GM21786 (cell line): ENCODE results near the gene AHNAK2.
"Not testable (repeated sequence)": the region's sequence is repeated elsewhere in the genome, so short reads cannot be mapped to it uniquely, and the experiment has no call there.

Experiments
- ATAC-seq: cut with Tn5 transposase; IDR thresholded peaks from one replicate; pipeline ENCODE4 v1.9.1; 2021; ENCODE audit not compliant: unreplicated experiment

AHNAK2 gene

DNA sequence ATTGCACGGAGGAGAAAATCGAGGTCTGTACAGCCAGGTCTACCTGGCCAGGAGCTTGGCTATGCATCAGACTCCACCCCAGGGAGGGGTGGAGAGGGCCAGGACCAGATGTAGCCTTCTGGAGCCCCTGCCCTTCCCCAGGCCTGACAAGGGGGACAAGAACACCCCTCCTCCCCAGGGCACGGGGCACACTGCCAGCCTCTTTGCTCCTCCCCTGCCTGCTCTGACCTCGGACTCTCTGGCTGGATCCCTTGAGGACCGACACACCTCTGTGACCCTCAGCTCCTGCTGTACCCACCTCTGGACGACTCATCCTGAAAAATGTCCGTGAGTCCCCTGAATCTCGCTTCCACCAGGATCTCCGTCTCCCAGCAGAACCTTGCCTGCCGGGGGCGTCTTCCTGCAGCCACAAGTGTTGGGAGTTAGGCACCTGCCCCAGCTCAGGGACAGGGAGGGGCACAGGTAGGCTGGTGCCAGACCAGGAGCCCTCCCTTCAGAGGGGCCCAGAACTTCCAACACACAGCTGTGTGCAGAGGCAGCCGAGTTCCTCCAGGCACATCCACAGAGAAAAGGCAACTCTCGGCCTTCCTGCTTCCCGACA, 21.8 kb downstream of the AHNAK2 start:
- no peak for ATAC-seq

DNA sequence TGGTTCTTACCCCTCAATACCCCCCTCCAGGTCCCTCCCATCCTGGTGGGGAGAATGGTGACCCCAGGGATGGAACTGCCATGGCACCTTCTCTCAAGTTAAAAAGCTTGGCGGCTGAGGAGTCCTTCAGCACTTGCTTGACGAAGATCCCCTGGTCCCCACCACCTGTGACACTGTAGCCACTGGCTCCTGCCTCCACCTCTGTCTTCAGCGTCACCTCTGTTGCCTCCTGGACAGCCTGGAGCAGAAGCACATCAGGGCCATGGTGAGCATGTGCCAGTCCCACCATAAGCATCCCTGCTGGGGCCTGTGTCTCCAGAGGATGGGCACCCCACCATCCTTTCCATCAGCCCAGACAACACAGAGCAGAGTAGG, 22.8 kb downstream of the AHNAK2 start:
- ATAC-seq = no peak

DNA sequence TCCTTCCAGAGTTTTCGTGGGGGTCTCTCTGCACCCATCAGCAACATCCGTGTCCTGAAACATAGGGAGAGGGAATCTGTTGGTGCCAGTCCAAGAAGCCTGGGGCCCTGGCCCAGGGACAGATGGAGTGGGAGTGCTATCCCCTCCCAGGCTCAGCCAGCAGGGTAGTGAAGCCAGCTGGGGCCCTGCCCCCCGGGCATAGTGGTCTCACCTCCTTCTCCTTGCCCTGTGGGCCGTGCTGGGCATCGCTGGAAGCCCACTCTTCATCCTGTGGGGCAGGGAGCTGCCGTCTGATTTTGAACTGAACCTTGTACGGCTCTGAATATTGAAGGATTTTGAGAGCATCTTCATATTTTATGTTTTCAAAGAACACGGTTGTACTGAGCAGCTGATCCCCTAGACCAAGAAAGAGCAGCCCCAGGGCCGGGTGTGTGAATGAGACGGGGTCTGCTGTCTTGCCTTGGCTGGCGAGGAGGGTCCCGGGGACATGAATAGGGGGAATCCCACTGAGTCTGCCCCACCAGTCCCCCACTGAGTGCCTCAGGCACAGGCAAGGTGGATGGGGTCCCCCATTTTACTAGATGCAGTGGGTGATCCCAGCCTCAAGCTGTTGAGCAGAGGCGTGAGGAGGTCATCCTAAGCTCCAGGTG, 23.3 kb downstream of the AHNAK2 start:
- ATAC-seq = no peak

DNA sequence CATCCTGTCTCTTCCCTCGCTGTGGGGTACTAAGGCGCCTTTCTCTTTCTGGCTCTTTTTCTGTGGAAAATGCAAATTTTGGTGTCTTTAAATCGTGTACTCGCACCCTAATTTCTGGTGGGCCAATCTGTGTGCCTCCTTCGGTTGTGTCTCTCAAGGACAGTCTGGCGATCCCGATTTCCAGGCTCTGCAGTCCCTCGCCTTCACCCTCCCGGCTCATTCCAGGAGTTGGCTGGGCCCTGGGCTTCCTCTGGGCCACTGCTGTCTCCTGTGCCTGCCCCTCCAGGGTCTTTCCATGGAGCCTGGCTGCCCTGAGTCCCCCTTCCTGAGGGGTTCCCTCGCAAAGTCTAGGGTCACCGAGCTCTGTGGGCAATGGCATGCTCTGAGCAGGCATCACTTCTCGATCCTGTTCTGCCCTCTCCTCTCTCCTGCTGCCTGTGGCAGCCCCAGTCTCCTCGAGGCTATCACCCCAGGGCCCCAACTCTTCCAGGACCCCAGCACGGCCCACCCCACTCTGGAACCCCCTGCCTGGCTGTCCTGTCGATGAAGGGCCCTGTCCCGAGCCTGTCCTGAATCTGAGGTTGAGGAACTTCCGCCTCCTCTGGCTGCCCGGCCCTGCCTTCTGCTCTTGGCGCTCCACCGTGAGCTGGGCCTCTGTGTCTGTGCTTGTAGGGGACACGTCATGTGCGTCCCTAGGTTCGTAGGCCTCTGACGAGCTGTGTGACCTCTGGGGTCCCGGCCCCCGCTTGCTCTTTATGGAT, 24.1 kb downstream of the AHNAK2 start:
- ATAC-seq = no peak

DNA sequence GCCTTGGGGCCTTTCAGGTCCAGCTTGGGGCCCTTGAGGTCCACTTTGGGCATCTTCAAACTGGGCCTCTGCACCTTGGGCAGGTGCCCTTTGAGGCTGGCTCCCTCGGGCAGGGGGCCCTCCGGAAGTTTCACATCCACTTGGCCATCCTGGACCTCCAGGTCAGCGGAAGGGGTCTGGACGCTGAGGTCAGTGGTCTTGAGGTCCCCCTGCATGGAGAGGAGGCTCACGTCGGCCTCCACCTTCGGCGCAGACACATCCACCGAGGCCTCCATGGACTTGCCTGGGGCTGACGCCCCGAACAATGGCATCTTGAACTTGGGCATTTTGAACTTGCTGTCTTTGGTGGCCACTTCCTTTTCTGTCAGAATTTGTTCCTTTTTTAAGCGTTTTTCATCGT, 25.1 kb downstream of the AHNAK2 start:
- ATAC-seq = no peak

DNA sequence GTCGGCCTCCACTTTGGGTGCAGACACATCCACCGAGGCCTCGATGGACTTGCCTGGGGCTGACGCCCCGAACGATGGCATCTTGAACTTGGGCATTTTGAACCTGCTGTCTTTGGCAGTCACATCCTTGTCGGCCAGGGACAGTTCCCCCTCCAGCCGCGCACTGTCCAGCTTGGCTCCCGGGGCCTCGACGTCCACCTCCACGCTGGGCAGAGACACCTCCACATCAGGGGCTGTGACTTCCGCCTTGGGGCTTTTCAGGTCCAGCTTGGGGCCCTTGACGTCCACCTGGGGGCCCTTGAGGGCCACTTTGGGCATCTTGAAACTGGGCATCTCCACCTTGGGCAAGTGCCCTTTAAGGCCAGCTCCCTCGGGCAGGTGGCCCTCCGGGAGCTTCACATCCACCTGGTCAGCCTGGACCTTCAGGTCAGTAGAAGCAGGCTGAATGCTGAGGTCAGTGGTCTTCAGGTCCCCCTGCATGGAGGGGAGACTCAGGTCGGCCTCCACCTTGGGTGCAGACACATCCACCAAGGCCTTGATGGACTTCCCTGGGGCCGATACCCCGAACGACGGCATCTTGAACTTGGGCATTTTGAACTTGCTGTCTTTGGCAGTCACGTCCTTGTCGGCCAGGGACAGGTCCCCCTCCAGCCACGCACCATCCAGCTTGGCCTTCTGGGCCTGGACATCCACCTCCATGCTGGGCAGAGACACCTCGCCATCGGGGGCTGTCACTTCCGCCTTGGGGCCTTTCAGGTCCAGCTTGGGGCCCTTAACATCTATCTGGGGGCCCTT, 26.1 kb downstream of the AHNAK2 start:
- ATAC-seq = not testable (repeated sequence)

DNA sequence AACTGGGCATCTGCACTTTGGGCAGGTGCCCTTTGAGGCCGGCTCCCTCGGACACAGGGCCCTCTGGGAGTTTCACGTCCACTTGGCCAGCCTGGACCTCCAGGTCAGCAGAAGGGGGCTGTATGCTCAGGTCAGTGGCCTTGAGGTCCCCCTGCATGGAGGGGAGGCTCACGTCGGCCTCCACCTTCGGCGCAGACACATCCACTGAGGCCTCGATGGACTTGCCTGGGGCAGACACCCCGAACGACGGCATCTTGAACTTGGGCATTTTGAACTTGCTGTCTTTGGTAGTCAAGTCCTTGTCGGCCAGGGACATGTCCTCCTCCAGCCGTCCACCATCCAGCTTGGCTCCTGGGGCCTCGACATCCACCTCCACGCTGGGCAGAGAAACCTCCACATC, 27.5 kb downstream of the AHNAK2 start:
- not testable (repeated sequence) for ATAC-seq

DNA sequence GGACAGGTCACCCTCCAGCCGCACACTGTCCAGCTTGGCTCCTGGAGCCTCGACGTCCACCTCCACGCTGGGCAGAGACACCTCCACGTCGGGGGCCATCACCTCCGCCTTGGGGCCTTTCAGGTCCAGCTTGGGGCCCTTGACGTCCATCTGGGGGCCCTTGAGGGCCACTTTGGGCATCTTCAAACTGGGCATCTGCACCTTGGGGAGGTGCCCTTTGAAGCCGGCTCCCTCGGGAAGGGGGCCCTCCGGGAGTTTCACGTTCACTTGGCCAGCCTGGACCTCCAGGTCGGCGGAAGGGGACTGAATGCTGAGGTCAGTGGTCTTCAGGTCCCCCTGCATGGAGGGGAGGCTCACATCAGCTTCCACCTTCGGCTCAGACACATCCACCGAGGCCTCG, 28.2 kb downstream of the AHNAK2 start:
- no peak for ATAC-seq

DNA sequence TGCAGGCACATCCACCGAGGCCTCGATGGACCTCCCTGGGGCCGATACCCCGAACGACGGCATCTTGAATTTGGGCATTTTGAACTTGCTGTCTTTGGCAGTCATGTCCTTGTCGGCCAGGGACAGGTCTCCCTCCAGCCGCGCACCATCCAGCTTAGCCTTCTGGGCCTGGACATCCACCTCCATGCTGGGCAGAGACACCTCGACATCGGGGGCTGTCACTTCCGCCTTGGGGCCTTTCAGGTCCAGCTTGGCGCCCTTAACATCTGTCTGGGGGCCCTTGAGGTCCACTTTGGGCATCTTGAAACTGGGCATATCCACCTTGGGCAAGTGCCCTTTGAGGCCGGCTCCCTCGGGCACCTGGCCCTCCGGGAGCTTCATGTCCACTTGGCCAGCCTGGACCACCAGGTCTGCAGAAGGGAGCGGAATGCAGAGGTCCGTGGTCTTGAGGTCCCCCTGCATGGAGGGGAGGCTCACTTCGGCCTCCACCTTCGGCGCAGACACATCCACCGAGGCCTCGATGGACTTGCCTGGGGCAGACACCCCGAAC, 28.7 kb downstream of the AHNAK2 start:
- not testable (repeated sequence) for ATAC-seq

DNA sequence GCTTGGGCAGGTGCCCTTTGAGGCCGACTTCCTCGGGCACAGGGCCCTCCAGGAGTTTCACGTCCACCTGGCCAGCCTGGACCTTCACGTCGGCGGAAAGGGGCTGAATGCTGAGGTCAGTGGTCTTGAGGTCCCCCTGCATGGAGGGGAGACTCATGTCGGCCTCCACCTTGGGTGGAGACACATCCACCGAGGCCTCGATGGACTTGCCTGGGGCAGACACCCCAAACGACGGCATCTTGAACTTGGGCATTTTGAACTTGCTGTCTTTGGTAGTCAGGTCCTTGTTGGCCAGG, 29.5 kb downstream of the AHNAK2 start:
- ATAC-seq = no peak

DNA sequence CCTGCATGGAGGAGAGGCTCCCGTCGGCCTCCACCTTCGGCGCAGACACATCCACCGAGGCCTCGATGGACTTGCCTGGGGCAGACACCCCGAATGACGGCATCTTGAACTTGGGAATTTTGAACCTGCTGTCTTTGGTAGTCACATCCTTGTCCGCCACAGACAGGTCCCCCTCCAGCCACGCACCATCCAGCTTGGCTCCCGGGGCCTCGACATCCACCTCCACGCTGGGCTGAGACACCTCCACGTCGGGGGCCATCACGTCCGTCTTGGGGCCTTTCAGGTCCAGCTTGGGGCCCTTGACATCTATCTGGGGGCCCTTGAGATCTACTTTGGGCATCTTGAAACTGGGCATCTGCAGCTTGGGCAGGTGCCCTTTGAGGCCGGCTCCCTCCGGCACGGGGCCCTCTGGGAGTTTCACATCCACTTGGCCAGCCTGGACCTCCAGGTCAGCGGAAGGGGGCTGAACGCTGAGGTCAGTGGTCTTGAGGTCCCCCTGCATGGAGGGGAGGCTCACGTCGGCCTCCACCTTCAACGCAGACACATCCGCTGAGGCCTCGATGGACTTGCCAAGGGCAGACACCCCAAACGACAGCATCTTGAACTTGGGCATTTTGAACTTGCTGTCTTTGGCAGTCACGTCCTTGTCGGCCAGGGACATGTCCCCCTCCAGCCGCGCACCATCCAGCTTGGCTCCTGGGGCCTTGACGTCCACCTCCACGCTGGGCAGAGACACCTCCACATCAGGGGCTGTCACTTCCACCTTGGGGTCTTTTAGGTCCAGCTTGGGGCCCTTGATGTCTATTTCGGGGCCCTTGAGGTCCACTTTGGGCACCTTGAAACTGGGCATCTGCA, 30.1 kb downstream of the AHNAK2 start:
- ATAC-seq = not testable (repeated sequence)

DNA sequence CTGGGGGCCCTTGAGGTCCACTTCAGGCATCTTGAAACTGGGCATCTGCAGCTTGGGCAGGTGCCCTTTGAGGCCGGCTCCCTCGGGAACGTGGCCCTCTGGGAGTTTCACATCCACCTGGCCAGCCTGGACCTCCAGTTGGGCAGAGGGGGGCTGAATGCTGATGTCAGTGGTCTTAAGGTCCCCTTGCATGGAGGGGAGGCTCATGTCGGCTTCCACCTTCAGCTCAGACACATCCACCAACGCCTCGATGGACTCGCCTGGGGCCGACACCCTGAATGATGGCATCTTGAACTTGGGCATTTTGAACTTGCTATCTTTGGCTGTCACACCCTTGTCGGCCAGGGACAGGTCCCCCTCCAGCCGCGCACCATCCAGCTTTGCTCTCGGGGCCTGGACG, 31.0 kb downstream of the AHNAK2 start:
- not testable (repeated sequence) for ATAC-seq

DNA sequence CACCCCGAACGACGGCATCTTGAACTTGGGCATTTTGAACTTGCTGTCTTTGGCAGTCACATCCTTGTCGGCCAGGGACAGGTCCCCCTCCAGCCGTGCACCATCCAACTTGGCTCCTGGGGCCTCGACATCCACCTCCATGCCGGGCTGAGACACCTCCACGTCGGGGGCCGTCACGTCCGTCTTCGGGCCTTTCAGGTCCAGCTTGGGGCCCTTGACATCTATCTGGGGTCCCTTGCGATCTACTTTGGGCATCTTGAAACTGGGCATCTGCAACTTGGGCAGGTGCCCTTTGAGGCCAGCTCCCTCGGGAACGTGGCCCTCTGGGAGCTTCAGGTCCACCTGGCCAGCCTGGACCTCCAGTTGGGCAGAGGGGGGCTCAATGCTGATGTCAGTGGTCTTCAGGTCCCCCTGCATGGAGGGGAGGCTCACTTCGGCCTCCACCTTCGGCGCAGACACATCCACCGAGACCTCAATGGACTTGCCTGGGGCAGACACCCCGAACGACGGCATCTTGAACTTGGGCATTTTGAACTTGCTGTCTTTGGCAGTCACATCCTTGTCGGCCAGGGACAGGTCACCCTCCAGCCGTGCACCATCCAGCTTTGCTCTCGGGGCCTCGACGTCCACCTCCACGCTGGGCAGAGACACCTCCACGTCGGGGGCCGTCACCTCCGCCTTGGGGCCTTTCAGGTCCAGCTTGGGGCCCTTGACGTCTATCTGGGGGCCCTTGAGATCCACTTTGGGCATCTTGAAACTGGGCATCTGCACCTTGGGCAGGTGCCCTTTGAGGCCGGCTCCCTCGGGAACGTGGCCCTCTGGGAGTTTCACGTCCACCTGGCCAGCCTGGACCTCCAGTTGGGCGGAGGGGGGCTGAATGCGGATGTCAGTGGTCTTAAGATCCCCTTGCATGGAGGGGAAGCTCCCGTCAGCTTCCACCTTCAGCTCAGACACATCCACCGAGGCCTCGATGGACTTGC, 31.9 kb downstream of the AHNAK2 start:
- not testable (repeated sequence) for ATAC-seq

DNA sequence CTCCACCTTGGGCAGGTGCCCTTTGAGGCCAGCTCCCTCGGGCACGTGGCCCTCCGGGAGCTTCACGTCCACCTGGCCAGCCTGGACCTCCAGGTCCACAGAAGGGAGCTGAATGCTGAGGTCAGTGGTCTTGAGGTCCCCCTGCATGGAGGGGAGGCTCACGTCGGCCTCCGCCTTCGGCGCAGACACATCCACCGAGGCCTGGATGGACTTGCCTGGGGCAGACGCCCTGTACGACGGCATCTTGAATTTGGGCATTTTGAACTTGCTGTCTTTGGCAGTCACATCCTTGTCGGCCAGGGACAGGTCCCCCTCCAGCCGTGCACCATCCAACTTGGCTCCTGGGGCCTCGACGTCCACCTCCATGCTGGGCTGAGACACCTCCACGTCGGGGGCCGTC, 32.9 kb downstream of the AHNAK2 start:
- ATAC-seq = not testable (repeated sequence)

DNA sequence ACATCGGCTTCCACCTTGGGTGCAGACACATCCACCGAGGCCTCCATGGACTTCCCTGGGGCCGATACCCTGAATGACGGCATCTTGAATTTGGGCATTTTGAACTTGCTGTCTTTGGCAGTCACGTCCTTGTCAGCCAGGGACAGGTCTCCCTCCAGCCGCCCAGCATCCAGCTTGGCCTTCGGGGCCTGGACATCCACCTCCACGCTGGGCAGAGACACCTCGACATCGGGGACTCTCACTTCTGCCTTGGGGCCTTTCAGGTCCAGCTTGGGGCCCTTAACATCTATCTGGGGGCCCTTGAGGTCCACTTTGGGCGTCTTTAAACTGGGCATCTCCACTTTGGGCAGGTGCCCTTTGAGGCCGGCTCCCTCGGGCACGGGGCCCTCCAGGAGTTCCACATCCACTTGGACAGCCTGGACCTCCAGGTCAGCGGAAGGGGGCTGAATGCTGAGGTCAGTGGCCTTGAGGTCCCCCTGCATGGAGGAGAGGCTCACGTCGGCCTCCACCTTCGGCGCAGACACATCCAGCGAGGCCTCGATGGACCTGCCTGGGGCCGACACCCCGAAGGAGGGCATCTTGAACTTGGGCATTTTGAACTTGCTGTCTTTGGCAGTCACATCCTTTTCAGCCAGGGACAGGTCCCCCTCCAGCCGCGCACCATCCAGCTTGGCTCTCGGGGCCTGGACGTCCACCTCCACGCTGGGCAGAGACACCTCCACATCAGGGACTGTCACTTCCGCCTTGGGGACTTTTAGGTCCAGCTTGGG, 33.6 kb downstream of the AHNAK2 start:
- ATAC-seq = not testable (repeated sequence)

DNA sequence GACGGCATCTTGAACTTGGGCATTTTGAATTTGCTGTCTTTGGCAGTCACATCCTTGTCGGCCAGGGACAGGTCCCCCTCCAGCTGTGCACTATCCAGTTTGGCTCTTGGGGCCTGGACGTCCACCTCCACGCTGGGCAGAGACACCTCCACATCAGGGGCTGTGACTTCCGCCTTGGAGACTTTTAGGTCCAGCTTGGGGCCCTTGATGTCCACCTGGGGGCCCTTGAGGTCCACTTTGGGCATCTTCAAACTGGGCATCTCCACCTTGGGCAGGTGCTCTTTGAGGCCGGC, 34.2 kb downstream of the AHNAK2 start:
- not testable (repeated sequence) for ATAC-seq

DNA sequence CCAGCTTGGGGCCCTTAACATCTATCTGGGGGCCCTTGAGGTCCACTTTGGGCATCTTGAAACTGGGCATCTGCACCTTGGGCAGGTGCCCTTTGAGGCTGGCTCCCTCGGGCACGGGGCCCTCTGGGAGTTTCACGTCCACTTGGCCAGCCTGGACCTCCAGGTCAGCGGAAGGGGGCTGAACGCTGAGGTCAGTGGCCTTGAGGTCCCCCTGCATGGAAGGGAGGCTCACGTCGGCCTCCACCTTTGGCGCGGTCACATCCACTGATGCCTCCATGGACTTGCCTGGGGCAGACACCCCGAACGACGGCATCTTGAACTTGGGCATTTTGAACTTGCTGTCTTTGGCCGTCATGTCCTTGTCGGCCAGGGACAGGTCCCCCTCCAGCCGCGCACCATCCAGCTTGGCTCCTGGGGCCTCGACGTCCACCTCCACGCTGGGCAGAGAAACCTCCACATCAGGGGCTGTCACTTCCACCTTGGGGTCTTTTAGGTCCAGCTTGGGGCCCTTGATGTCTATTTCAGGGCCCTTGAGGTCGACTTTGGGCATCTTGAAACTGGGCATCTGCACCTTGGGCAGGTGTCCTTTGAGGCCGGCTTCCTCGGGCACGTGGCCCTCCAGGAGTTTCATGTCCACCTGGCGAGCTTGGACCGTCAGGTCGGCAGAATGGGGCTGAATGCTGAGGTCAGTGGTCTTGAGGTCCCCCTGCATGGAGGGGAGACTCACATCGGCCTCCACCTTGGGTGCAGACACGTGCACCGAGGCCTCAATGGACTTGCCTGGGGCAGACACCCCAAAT, 34.8 kb downstream of the AHNAK2 start:
- ATAC-seq = not testable (repeated sequence)

DNA sequence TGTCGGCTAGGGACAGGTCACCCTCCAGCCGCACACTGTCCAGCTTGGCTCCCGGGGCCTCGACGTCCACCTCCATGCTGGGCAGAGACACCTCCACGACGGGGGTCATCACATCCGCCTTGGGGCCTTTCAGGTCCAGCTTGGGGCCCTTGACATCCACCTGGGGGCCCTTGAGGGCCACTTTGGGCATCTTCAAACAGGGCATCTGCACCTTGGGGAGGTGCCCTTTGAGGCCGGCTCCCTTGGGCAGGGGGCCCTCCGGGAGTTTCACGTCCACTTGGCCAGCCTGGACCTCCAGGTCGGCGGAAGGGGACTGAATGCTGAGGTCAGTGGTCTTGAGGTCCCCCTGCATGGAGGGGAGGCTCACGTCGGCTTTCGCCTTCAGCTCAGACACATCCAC, 35.6 kb downstream of the AHNAK2 start:
- no peak for ATAC-seq
